ENCODE results near the gene NR2F1.

DNA sequence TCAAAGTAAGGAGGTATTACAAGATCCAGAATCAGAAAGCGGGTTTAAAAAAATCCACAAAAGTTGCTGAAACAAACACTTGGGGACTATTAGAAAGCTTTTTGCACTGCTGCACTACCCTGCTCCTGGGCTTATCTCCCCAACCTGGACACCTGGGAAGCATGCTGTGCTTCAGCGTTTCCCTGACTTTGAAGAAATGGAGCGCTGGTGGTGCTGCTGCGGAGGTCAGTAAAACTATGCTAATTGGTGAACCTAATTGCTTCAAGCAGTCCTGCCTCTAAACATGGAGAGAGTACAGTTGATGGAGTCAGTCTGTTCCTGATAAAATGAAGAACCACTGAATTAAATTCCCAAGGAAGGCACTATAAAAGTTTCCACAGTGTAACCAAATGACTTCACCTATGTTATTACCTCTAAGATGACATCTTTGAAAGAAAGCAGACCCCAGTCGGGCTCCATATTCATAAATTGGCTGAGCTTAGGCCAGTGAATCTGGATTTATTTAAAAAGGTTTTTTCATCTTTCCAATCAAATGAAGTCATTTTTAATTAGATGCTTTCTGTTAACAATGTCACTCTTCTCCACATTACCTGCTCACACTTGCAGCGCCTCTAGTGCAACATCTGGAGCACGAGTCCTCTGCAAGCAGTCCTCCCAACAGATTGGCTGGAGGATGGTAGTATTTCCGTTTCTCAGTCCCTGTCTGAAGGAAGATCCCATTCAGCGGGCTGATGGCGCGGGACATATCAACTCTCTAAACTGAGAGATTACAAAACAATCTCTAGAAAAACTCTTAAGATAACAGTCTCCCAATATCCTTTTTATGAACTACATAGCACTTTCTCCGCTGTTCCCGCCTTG is 13.5 kb upstream of the NR2F1 start:
- TF ChIP-seq CTCF (IDR thresholded peaks at IDR 0.05) = no peak
- no peak for TF ChIP-seq POLR2A (IDR thresholded peaks at IDR 0.05)
